MM.1S (cell line): ENCODE results near the gene OR4D6.

Experiments used
- CTCF ChIP-seq: fragments of 300-600 bp; sonication (generic); IDR thresholded peaks from 2 replicates; pipeline ENCODE4 v1.5.1; 2016; ENCODE audit warnings: antibody characterized with exemption, low read length, mixed read lengths
- EZH2 ChIP-seq: fragments of 300-600 bp; sonication (generic); optimal IDR thresholded peaks from 2 replicates; pipeline ENCODE3; 2017; ENCODE audit warnings: low read depth, mild to moderate bottlenecking, antibody characterized with exemption, low read length, mixed read lengths
- EZH2phosphoT487 ChIP-seq: fragments of 300-600 bp; sonication (generic); IDR thresholded peaks from 2 replicates; pipeline ENCODE4 v1.6.1; 2018; ENCODE audit warnings: antibody characterized with exemption, low read length

DNA sequence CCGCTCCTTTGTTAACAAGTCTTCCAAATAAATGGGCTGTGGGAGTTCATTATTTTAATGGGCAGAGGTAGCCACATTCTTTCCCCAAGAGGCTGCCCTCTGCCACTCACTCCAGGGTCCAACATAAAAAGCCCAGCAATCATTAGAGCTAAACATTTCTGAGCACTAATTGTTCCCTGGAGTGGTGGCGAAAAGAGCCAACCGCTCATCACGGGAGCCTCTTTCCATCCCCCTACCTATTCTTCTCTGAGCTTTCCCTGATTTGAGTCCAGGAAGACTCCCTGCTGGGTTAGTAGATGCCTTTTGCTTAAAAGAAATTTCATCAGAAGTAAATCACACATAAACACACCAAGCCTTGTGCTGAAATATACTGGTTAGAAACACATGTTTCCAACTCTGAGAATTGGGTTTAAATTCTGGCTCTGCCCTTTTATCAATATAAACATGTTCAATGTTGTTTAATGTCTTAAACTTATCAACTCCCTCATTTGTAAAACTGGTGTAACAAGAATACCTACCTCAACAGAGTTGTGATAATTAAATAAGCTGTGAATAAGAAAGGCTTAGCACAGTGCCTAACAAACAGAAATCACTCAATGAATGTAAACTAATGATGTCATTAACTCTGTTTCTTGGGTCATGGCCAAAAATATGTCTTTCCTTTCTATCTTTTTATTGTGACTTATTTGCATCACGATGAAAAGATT is 30.2 kb upstream of the OR4D6 start, which contains the start of gene OR5A2:
- TF ChIP-seq CTCF (no peak), EZH2 (no peak), EZH2phosphoT487 (no peak)
